Immature natural killer cell (primary cell): ENCODE data around the gene NFATC2. TPM values are rescaled to one million over a fixed set of nuclear protein-coding genes. Genes with fewer than 3 reads are reported as not detected.
A peak's percentile ranks its signal among the peaks of the same experiment; 100 is the strongest.
"Not testable (repeated sequence)": the region's sequence is repeated elsewhere in the genome, so short reads cannot be mapped to it uniquely, and the experiment has no call there.

Source experiments
- DNase-seq, 3 donors: peaks; one replicate each; pipeline ENCODE4 v3.0.0; 2022; ENCODE audit warnings: mixed read lengths in 1 of 3
- H3K27ac Mint-ChIP-seq, 6 donors: one replicate each; pipeline ENCODE4 v1.8.0; 2020; ENCODE audit warnings: mixed read lengths in 6 of 6, mild to moderate bottlenecking in 5 of 6, inconsistent platforms in 4 of 6, moderate library complexity in 3 of 6
- H3K27me3 Mint-ChIP-seq, 3 donors: one replicate each; pipeline ENCODE4 v1.8.0; 2020 to 2021; ENCODE audit warnings: low read depth in 3 of 3, mild to moderate bottlenecking in 3 of 3, mixed read lengths in 3 of 3, moderate library complexity in 3 of 3, inconsistent platforms in 1 of 3
- H3K36me3 Mint-ChIP-seq, 3 donors: one replicate each; pipeline ENCODE4 v1.8.0; 2020; ENCODE audit warnings: mixed read lengths in 3 of 3, inconsistent platforms in 2 of 3, mild to moderate bottlenecking in 2 of 3
- H3K4me1 Mint-ChIP-seq, 2 donors: one replicate each; pipeline ENCODE4 v1.8.0; 2020; ENCODE audit warnings: inconsistent platforms in 2 of 2, mild to moderate bottlenecking in 2 of 2, mixed read lengths in 2 of 2, moderate library complexity in 1 of 2
- H3K4me3 Mint-ChIP-seq, 5 donors: one replicate each; pipeline ENCODE4 v1.8.0; 2020; ENCODE audit warnings: mild to moderate bottlenecking in 5 of 5, mixed read lengths in 5 of 5, inconsistent platforms in 3 of 5, moderate library complexity in 3 of 5
- H3K9me3 Mint-ChIP-seq, 6 donors: one replicate each; pipeline ENCODE4 v1.8.0; 2020; ENCODE audit warnings: mild to moderate bottlenecking in 6 of 6, mixed read lengths in 6 of 6, inconsistent platforms in 4 of 6, moderate library complexity in 3 of 6
- polyA plus RNA-seq, 3 donors: library from polyadenylated mRNA; unstranded; fragments of 300-500 nt; fragmentation: Illumina TruSeq; gene quantifications; one replicate each; pipeline ENCODE4 v1.2.3, GENCODE V29; 2021

Gene NFATC2
- polyA plus RNA-seq, 3 donors from 2014 or later = 14.5 to 101 (median 21.3) TPM

GRCh38 chr20:51575486-51575885 is 33.0 kb upstream of the NFATC2 start:
- DNase-seq = no peak
- no peak overlapping the region for H3K27ac Mint-ChIP-seq
- peaks cover 0 to 3% (median 0%) of the 10 kb centered on the region in 3 donors for H3K36me3 Mint-ChIP-seq
- no peaks in the 10 kb centered on the region for H3K9me3 Mint-ChIP-seq
- H3K4me1 Mint-ChIP-seq = no peaks in the 10 kb centered on the region
- no peak overlapping the region for H3K4me3 Mint-ChIP-seq
- H3K27me3 Mint-ChIP-seq = peaks cover 3 to 6% (median 5%) of the 10 kb centered on the region in 3 donors

GRCh38 chr20:51574248-51575033 is 31.9 kb upstream of the NFATC2 start:
- no peak for DNase-seq
- H3K36me3 Mint-ChIP-seq = peaks cover 0 to 3% (median 0%) of the 10 kb centered on the region in 3 donors
- H3K27me3 Mint-ChIP-seq = peaks cover 2 to 4% (median 3%) of the 10 kb centered on the region in 3 donors
- H3K27ac Mint-ChIP-seq = no peak overlapping the region
- H3K9me3 Mint-ChIP-seq = no peaks in the 10 kb centered on the region
- no peak overlapping the region for H3K4me3 Mint-ChIP-seq
- no peaks in the 10 kb centered on the region for H3K4me1 Mint-ChIP-seq

- H3K36me3 Mint-ChIP-seq = peaks cover 0 to 4% (median 0%) of the 10 kb centered on the region in 3 donors
- no peak overlapping the region for H3K27ac Mint-ChIP-seq
- no peaks in the 10 kb centered on the region for H3K4me1 Mint-ChIP-seq
- DNase-seq = no peak
- no peak overlapping the region for H3K4me3 Mint-ChIP-seq
- no peaks in the 10 kb centered on the region for H3K9me3 Mint-ChIP-seq
- peaks cover 2 to 4% (median 4%) of the 10 kb centered on the region in 3 donors for H3K27me3 Mint-ChIP-seq
Observed at GRCh38 chr20:51573576-51574243, 31.2 kb upstream of the NFATC2 start.

GRCh38 chr20:51571460-51571794 is 28.9 kb upstream of the NFATC2 start:
- no peak overlapping the region for H3K27ac Mint-ChIP-seq
- H3K27me3 Mint-ChIP-seq = peaks cover 3 to 5% (median 4%) of the 10 kb centered on the region in 3 donors
- no peaks in the 10 kb centered on the region for H3K4me1 Mint-ChIP-seq
- peaks cover 0 to 12% (median 0%) of the 10 kb centered on the region in 3 donors for H3K36me3 Mint-ChIP-seq
- H3K4me3 Mint-ChIP-seq = no peak overlapping the region
- no peak for DNase-seq
- H3K9me3 Mint-ChIP-seq = no peaks in the 10 kb centered on the region

GRCh38 chr20:51570739-51571459 is 28.4 kb upstream of the NFATC2 start:
- DNase-seq = no peak
- no peak overlapping the region for H3K4me3 Mint-ChIP-seq
- H3K36me3 Mint-ChIP-seq = peaks cover 0 to 12% (median 0%) of the 10 kb centered on the region in 3 donors
- H3K9me3 Mint-ChIP-seq = no peaks in the 10 kb centered on the region
- peaks cover 3 to 5% (median 5%) of the 10 kb centered on the region in 3 donors for H3K27me3 Mint-ChIP-seq
- H3K27ac Mint-ChIP-seq = no peak overlapping the region
- H3K4me1 Mint-ChIP-seq = no peaks in the 10 kb centered on the region

- no peaks in the 10 kb centered on the region for H3K4me1 Mint-ChIP-seq
- no peak for DNase-seq
- no peak overlapping the region for H3K4me3 Mint-ChIP-seq
- peaks cover 3 to 7% (median 5%) of the 10 kb centered on the region in 3 donors for H3K27me3 Mint-ChIP-seq
- H3K36me3 Mint-ChIP-seq = peaks cover 0 to 12% (median 0%) of the 10 kb centered on the region in 3 donors
- no peaks in the 10 kb centered on the region for H3K9me3 Mint-ChIP-seq
- H3K27ac Mint-ChIP-seq = no peak overlapping the region
Observed at GRCh38 chr20:51569815-51570738, 27.6 kb upstream of the NFATC2 start.

GRCh38 chr20:51568533-51568932 is 26.0 kb upstream of the NFATC2 start:
- H3K4me1 Mint-ChIP-seq, H3K27me3 Mint-ChIP-seq, DNase-seq, H3K4me3 Mint-ChIP-seq, H3K27ac Mint-ChIP-seq, H3K9me3 Mint-ChIP-seq: not testable (repeated sequence)
- H3K36me3 Mint-ChIP-seq = peaks cover 0 to 12% (median 0%) of the 10 kb centered on the region in 3 donors

- peaks cover 3 to 12% (median 5%) of the 10 kb centered on the region in 3 donors for H3K27me3 Mint-ChIP-seq
- no peak overlapping the region for H3K4me3 Mint-ChIP-seq
- H3K27ac Mint-ChIP-seq = no peak overlapping the region
Observed at GRCh38 chr20:51567622-51568021, 25.1 kb upstream of the NFATC2 start.

GRCh38 chr20:51566594-51566993 is 24.1 kb upstream of the NFATC2 start:
- H3K27me3 Mint-ChIP-seq = peaks cover 3 to 15% (median 8%) of the 10 kb centered on the region in 3 donors

More at GRCh38 chr20:51567622-51568021, 25.1 kb upstream of the NFATC2 start:
- Mint-ChIP-seq H3K36me3 (peaks cover 0 to 12% (median 0%) of the 10 kb centered on the region in 3 donors), H3K4me1 (peaks cover 9 to 13% of the 10 kb centered on the region in 2 donors), H3K9me3 (no peaks in the 10 kb centered on the region)
- DNase-seq = no peak

GRCh38 chr20:51565298-51566144 is 23.0 kb upstream of the NFATC2 start:
- Mint-ChIP-seq H3K4me3 (no peak overlapping the region), H3K4me1 (peaks cover 26 to 33% of the 10 kb centered on the region in 2 donors), H3K36me3 (peaks cover 0 to 9% (median 0%) of the 10 kb centered on the region in 3 donors), H3K27ac (no peak overlapping the region), H3K9me3 (peaks cover 0 to 4% (median 0%) of the 10 kb centered on the region in 6 donors), H3K27me3 (peaks cover 12 to 23% (median 18%) of the 10 kb centered on the region in 3 donors)
- DNase-seq = no peak

More at GRCh38 chr20:51566594-51566993, 24.1 kb upstream of the NFATC2 start:
- no peak for DNase-seq
- H3K27ac Mint-ChIP-seq = no peak overlapping the region
- H3K4me1 Mint-ChIP-seq = peaks cover 15 to 22% of the 10 kb centered on the region in 2 donors
- H3K4me3 Mint-ChIP-seq = no peak overlapping the region
- H3K9me3 Mint-ChIP-seq = no peaks in the 10 kb centered on the region
- peaks cover 0 to 12% (median 0%) of the 10 kb centered on the region in 3 donors for H3K36me3 Mint-ChIP-seq

- DNase-seq = no peak
- peaks cover 0 to 4% (median 0%) of the 10 kb centered on the region in 6 donors for H3K9me3 Mint-ChIP-seq
- H3K36me3 Mint-ChIP-seq = peaks cover 0 to 8% (median 0%) of the 10 kb centered on the region in 3 donors
- H3K27ac Mint-ChIP-seq = no peak overlapping the region
- H3K4me3 Mint-ChIP-seq = peak overlapping the region; percentile 40 to 82 (median 73)
- H3K27me3 Mint-ChIP-seq = peaks cover 19 to 32% (median 29%) of the 10 kb centered on the region in 3 donors
- H3K4me1 Mint-ChIP-seq = peaks cover 29 to 35% of the 10 kb centered on the region in 2 donors
Observed at GRCh38 chr20:51563486-51564332, 21.2 kb upstream of the NFATC2 start.
